IPS-11a (cell line): ENCODE measurements around the gene LDHAL6A.
"Not testable (repeated sequence)": the region's sequence is repeated elsewhere in the genome, so short reads cannot be mapped to it uniquely, and the experiment has no call there.

Experiments used
- H3K4me3 ChIP-seq: one replicate; pipeline ENCODE4 v1.5.1; 2013; ENCODE audit warnings: low read depth, low read length, control low read depth

Gene LDHAL6A

DNA sequence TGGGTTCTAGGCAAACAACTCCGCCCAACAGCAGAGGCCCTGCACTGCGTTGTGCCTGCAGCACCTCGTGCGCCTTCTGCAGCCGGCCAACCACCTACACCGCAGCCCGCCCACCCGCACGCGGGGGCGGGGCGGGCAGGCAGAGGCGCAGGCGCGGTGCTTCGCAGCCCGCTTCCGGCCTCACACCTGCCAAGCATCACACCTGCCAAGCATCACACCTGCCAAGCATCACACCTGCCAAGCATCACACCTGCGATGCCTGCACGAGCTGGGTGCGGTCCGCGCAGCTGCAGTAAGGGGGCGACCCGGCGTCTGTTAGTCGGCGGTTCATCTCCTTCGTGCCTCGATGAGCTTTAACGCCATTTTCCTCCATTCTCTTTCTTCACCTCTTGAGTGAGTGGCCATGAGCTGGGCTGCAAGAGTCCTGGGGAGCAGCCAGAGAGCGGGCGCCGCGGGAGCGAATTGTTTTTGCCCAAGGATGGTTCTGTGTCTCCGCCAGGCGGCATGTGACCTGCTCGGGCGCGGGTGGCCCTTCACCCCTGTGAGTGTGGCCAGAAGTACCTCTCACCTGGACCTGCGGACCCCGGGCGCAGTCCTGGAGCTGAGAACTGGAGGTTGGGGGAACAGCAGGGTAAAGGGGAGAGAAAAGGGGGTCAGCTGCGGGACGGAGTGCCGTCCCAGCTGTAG, at the start of gene LDHAL6A:
Gene LDHAL6A (plus strand): TSS at position 171 of the 687 bp plus-strand sequence. CDS start 825 bp downstream, outside the sequence.
- no peak within 1 kb of the TSS for H3K4me3 ChIP-seq

DNA sequence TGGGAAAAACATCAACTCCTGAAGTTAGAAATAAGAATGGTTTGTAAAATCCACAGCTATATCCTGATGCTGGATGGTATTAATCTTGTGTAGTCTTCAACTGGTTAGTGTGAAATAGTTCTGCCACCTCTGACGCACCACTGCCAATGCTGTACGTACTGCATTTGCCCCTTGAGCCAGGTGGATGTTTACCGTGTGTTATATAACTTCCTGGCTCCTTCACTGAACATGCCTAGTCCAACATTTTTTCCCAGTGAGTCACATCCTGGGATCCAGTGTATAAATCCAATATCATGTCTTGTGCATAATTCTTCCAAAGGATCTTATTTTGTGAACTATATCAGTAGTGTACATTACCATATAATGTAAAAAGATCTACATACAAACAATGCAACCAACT, 48.3 kb upstream of the LDHAL6A start:
- H3K4me3 ChIP-seq = not testable (repeated sequence)

DNA sequence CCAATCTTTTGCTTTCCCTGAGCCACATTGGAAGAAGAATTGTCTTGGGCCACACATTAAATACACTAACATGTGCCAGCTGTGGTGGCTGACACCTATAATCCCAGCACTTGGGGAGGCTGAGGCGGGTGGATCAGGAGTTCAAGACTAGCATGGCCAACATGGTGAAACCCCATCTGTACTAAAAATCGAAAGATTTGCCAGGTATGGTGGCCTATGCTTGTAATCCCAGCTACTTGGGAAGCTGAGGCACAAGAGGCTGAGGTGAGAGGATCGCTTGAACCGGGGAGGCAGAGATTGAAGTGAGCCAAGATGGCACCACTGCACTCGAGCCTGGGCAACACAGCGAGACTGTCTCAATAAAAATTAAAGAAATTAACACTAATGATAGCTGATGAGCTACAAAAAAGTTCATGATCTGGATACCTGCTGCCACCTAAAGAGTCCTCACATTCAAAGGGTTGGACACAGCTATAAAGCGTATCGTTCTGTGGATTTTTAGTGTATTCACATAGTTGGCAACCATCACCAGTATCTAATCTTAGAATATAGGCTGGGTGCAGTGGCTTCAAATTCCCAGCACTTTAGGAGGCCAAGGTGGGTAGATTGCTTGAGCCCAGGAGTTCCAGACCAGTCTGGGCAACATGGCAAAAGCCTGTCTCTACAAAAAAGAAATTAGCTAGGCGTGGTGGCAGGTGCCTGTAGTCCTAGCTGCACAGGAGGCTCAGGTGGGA, 46.9 kb upstream of the LDHAL6A start:
- H3K4me3 ChIP-seq = no peak overlapping the region

DNA sequence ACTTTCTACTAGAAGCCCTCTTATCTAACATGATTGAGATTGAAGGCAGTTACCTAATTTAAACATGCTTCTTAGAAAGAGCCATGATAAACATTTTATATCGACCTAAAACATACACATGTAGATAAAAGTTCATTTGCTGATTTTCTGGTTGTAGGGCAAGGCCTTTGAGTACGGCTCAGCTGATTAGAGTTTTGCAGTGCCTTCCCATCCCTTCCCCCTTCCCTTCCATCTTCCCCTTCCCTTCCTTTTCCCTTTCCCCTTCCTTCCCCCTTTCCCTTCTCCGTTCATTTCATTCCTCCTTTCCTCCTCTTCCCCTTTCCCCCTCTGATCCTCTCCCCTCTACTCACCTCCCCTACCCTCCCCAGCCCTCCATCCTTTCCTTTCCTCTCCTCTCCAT, 39.2 kb upstream of the LDHAL6A start:
- H3K4me3 ChIP-seq = no peak overlapping the region

DNA sequence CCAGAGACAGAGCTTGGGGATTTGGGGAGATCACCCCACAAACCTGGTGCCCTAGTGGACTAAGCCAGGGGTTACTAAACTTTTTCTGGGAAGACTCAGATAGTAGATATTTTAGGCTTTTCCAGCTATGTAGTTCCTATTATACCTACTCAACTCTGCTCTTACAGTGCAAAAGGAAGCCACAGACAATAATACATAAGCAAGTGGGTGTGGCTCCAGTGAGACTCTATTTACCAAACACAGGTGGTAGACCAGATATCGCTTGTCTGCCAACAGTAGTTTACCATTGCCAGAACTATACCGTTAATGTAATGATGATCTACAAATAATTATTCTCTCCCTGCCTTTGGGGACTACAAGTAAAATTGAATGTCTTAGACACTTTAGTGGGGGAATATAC, 36.6 kb upstream of the LDHAL6A start:
- H3K4me3 ChIP-seq = no peak overlapping the region

DNA sequence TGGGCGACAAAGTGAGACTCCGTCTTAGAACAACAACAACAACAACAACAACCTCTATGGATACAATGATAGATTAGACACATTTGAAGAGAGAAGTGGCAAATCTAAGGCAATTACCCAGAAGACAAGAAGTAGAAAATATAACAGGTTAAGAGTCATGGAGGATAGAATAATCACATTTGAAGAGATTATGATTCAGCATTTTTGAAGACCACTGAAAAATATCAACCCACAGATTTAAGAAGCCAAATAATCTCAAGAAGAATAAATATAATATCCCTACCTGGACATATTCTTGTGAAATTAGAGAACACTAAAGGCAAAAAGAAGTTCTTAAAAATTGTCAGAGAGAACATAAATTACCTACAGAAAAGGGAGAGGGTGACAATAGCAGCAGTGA, 35.6 kb upstream of the LDHAL6A start:
- H3K4me3 ChIP-seq = no peak overlapping the region

DNA sequence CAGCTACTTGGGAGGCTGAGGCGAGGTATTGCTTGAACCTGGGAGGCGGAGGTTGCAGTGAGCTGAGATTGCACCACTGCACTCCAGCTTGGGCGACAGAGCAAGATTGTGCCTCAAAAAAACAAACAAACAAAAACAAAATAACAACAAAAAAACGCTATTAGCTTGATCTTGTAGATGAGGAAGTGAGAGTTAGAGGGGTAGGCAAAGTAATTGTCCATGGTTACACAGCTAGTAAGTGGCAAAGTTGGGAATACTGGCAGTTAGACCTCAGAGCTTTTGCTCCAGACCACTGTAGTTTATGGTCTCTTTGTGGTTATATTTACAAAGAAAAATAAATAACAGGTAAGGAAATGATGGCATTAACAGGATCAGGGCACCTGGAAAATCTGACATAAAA, 28.4 kb upstream of the LDHAL6A start:
- H3K4me3 ChIP-seq = no peak overlapping the region

DNA sequence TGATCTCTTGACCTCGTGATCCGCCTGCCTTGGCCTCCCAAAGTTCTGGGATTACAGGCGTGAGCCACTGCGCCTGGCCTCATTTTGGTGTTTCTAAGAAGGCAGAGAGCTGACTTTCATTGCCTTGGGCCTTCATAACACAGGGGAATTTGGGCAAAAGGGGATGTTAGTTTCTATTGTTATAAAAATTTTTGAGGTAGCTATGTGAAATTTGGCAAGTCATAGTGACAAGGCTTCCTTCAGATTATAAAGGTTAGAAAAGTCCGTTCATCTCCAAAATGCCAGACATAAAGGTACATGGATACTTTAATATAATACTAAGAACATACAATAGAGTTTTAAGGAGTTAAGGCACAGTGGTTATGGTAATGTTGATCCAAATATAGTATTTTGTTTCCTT, 26.3 kb upstream of the LDHAL6A start:
- H3K4me3 ChIP-seq = no peak overlapping the region

DNA sequence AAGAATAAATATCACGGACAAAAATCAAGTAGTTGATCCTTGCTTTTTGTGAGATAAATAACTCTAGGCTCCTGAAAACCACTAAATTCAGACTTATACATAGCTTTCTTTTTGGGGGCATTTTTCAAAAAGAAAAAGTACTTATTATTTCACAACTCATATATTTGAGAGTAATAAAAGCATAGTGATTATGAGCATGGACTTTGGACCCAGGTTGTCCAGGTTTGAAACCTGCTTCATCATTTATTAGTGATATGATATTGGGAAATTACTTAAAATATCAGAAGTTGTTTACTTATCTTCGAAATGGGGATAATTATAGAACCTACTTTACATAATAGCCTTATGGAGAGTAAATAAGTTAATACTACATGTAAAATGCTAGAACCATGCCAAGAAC, 17.0 kb upstream of the LDHAL6A start:
- H3K4me3 ChIP-seq = no peak overlapping the region

DNA sequence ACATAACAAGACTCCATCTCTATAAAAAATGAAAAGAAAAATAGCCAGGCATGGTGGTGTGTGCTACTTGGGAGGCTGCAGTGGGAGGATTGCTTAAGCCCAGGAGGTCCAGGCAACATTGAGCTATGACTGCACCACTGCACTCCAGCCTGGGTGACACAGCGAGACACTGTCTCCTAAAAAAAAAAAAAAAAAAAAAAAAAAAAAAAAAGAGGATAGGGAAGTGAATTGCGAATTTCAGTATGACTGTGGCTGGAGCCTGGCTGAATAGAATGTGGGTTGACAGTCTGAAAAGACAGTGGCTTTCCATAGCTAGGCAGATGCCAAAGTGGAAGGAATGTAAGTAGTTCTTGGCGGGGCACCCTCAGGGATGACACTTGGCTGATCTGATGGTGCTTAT, 6.4 kb upstream of the LDHAL6A start:
- H3K4me3 ChIP-seq = no peak overlapping the region

DNA sequence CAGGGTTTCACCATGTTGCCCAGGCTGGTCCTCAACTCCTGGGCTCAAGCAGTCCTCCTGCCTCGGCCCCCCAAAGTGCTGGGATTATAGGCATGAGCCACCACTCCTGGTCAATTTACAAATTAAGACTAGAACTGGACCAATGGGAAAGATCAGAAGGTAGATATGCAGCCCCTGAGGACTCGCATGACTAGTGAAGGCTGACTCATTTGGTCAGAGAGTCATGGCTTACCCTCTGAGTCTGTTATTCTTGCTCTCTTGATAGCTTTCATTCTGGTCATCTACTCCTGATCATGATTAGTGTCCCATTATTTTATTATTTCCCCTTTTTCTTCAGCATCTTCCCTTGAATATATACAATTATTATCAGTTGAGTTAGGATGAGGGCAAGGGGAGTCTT, 2.7 kb upstream of the LDHAL6A start:
- no peak overlapping the region for H3K4me3 ChIP-seq

DNA sequence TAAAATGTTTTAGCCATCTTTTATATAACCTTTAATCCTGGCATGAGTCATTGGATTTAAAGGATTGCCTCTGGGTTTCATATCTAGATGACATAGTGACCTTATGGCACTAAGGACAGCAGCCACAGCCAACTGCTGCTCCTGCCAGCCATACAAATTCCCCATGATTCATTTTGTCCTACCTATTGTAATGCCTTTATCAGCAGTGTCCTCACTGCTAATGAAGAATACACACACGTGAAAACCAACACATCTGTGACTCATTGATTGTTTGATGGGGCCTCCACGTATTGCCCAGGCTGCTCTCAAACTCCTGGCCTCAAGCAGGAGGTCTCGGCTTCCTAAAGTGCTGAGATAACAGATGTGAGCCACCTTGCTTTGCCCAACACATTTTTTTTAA, 1.8 kb downstream of the LDHAL6A start:
- no peak overlapping the region for H3K4me3 ChIP-seq

DNA sequence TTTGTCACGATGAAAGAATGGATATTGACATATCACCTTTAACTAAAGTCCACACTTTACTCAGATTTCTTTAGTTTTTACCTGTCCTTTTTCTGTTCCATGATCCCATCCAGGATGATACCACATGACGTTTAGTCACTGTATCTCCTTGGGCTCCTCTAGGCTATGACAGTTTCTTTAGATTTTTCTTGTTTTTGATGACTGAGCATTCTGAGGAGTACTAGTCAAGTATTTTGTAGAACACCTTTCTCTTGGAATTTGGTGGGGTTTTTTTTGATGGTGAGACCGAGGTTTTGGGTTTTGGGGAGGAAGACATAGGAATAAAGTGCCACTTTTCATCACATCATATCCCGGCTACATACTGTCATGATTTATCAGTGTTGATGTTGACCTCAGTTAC, 4.0 kb downstream of the LDHAL6A start:
- H3K4me3 ChIP-seq = no peak overlapping the region

DNA sequence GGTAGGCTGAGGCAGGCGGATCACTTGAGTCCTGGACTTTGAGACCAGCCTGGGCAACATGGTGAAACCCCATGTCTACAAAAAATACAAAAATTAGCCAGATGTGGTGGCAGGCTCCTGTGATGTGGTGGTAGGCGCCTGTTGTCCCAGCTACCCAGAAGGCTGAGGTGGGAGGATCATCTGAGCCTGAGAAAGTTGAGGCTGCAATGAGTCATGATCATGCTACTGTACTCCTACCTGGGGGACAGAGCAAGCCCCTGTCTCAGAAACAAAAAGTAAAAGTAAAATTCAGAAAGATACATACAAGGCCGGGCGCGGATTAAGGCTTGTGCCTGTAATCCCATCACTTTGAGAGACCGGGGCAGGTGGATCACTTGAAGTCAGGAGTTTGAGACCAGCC, 6.3 kb downstream of the LDHAL6A start:
- no peak overlapping the region for H3K4me3 ChIP-seq

DNA sequence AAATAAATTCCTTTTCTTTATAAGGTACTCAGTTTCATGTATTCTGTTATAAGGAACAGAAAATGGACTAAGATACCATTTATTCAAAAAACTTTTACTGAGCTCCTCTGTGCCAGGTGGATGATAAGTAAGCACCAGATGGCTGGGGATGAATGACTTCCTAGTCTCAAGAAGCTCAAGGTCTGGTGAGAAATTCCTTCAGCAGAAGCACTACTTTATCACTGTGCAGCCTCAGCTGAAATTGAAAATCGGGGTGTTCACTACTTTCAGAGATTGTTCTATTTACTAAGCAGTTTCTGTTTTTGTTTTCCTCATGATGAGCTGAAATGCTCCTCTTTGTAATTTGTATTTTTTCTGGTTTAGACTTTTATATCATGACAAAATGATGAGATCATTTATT, 7.8 kb downstream of the LDHAL6A start:
- no peak overlapping the region for H3K4me3 ChIP-seq

DNA sequence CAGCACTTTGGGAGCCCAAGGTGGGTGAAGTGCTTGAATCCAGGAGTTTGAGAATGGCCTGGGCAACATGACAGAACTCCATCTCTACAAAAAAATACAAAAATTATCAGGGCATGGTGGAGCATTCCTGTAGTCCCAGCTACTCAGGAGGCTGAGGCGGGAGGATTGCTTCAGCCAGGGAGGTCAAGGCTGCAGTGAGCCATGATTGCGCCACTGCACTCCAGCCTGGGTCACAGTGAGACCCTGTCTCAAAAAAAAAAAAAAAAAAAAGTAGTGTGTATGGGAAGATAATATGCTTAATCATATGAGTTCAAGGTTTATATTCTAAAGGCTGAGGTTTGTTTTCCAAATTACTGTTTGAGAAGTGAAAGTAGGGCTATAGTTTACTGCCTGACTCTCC, 10.7 kb downstream of the LDHAL6A start:
- no peak overlapping the region for H3K4me3 ChIP-seq

DNA sequence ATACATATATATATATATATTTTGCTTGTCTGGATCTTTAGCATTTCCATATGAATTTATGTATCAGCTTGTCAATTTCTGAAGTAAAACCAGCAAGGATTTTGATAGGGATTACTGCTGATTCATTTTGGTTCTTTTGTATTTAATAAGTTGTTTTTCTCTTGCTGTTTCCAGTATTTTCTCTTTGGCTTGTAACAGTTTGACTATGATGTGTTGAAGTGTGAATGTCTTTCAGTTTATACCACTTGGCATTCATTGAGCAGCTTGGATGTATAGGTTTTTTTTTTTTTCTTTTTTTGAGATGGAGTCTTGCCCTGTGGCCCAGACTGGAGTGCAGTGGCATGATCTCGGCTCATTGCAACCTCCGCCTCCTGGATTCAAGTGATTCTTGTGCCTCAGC, 12.4 kb downstream of the LDHAL6A start:
- no peak overlapping the region for H3K4me3 ChIP-seq

DNA sequence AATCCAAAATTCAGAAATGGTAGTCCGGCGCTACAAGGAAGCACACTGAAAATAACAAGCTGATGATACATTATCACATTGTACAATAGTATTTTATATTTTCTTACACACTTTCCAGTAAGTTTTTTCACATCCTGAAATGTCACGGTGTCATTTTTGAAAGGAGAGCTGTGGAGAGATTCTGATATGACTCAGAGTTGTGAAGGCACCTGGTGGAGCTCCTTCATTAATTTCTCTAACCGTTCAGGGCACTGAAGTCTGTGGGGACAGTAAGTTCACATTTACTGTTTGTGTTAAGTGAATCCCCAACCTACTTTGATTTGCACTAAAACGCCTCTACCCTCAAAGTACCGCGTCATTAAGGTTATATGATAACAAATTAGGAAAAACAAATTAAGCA, 13.3 kb downstream of the LDHAL6A start:
- H3K4me3 ChIP-seq = no peak overlapping the region

DNA sequence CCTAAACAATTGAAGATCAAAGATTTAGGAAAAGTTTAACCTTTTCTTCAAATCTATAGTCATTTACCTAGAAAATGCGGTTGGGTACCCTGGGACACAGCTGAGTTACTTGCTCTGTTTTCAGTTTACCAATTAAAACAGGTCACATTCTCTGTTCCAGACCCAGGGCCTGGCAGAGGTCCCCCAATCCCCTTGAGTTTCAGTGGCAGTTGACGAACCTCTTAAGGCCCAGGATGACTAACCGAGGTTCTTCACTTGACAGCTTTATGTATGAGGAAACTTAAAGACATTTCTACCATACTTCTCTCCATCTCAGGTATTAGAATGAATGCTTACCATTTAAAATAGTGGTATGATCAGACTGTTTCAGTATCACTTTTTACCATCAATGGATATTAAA, 16.3 kb downstream of the LDHAL6A start:
- H3K4me3 ChIP-seq = no peak overlapping the region

DNA sequence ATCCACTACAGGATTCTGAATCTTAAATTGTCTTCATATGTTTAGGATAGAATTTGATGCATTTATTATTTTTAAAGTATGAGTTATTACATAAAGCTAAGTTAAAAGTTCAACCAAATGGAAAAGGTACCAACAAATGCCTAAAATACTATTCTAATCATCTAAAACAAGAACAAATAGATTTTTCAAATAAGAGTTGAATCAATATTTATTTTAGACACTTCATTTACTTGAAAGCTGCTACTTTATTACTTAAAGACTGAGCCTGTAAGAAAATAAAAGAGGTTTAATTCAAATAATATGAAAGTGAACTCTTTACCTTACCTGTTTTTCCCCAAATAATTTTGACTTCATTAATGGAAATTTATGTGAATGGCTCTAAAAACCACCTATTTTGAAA, 16.9 kb downstream of the LDHAL6A start:
- H3K4me3 ChIP-seq = no peak overlapping the region

DNA sequence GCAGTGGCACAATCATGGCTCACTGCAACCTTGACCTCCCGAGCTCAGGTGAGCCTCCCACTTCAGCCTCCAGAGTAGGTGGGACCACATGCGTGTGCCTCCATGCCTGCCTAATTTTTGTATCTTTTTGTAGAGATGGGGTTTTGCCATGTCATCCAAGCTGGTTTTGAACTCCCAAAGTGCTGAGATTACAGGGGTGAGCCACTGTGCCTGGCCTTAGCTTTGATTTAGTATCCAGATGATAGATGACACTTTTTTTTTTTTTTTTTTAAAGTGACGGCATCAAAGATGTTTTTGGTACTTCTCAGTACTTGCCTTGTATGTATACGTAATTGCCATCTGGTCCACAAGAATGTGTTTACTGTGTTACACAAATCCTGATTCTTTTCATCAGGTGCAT, 23.4 kb downstream of the LDHAL6A start:
- H3K4me3 ChIP-seq = no peak overlapping the region

DNA sequence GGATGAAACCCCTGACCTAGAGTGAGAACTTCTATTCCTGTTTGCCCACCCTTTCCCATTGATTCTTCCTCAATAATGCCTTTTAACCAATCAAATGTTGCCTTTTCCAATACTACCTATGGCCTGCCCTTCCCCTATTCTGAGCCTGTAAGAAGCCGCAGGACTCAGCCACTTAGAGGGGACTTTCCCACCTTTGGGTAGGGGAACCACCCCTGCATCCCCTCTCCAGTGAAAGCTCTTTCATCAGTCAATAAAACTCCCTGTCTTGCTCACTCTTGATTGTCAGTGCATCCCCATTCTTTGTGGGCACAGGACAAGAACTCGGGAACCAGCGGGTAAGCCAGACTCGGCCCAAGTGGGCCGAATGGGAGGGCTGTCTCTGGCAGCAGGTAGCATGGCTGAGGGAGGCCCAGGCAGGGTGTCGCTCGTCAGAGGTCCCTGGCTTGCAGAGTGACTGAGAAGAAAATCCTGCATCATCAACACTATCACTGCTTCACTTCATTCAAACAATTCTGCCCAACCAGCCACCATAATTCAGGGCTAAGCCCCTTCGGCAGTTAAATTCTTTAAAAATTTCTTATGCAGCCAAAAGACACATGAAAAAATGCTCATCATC, 30.4 kb downstream of the LDHAL6A start:
- H3K4me3 ChIP-seq = no peak overlapping the region
